Cardiac muscle cell (in vitro differentiated cells and primary cell): ENCODE measurements around the gene ZNF574. TPM values are rescaled to one million over a fixed set of nuclear protein-coding genes. Genes with fewer than 3 reads are reported as not detected.
A peak's percentile ranks its signal among the peaks of the same experiment; 100 is the strongest.
"Not testable (repeated sequence)": the region's sequence is repeated elsewhere in the genome, so short reads cannot be mapped to it uniquely, and the experiment has no call there.

Source experiments
- DNase-seq, 2 donors: peaks; one replicate each; pipeline versions ENCODE4 v3.0.0 to v3.0.0-alpha.2; 2010 to 2017; ENCODE audit warnings: low read depth in 1 of 2, low spot score in 1 of 2
- H3K27ac ChIP-seq: fragments of 200-600 bp; sonication (generic); 2 replicates; pipeline ENCODE4 v1.5.1; 2016
- H3K27me3 ChIP-seq: fragments of 200-600 bp; sonication (generic); 2 replicates; pipeline ENCODE4 v1.6.0; 2016; ENCODE audit warnings: control low read depth
- H3K36me3 ChIP-seq: fragments of 200-600 bp; sonication (generic); 2 replicates; pipeline ENCODE4 v1.5.1; 2016; ENCODE audit warnings: control low read depth
- H3K4me1 ChIP-seq: fragments of 200-600 bp; sonication (generic); 2 replicates; pipeline ENCODE4 v1.8.1; 2017; ENCODE audit warnings: low read depth, mild to moderate bottlenecking, mixed run types
- H3K4me3 ChIP-seq: fragments of 200-600 bp; sonication (generic); 2 replicates; pipeline ENCODE4 v1.5.1; 2016; ENCODE audit warnings: mild to moderate bottlenecking
- H3K9me3 ChIP-seq: fragments of 200-600 bp; sonication (generic); 2 replicates; pipeline ENCODE4 v1.5.1; 2017; ENCODE audit warnings: low read depth, mild to moderate bottlenecking, control low read depth
- CTCF ChIP-seq: IDR thresholded peaks from 2 replicates; pipeline ENCODE4 v1.5.1; 2012; ENCODE audit warnings: low read depth, mild to moderate bottlenecking, low read length
- polyA plus RNA-seq: library from polyadenylated mRNA; unstranded; fragments of >200 nt; fragmentation: Nextera tagmentation; extraction: Ambion mirVana; gene quantifications from 2 replicates; pipeline ENCODE4 v1.2.1, GENCODE V29; 2016
- total RNA-seq: library from RNA; depleted of rRNA; stranded (reverse); fragments of >200 nt; gene quantifications from 2 replicates; pipeline ENCODE4 v1.2.3, GENCODE V29; 2016

ZNF574 gene
- total and polyA plus RNA-seq, 2 experiments from 2014 or later, result 23.9 to 36.2 TPM

DNA sequence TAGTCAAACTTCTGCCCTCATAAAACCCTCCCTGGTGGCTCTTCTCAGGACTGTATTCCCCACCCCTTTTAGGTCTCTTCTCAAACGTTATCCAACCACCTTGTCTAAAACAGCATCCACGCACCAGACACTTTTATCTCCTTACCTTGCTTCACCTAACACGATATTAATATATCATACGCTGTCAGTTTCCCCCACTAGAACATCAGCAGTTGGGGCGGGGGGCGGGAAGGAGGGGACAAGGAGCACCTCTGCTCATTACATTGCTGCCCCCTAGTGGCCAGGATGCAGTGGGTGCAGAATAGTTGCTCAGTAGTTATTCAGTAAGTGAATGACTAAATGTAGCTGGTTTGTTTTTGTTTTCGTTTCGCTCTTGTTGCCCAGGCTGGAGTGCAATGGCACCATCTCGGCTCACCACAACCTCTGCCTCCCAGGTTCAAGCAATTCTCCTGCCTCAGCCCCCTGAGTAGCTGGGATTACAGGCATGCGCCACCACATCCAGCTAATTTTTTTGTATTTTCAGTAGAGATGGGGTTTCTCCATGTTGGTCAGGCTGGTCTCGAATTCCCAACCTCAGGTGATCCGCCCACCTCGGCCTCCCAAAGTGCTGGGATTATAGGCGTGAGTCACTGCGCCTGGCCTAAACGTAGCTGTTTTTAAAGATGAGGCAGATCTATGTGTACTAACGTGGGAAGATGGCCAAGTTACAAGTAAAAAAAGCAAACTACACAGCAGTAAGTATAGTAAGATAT is 41.1 kb upstream of the ZNF574 start:
- not testable (repeated sequence) for H3K4me3 ChIP-seq, H3K27ac ChIP-seq, H3K9me3 ChIP-seq, H3K4me1 ChIP-seq, H3K27me3 ChIP-seq, H3K36me3 ChIP-seq
- TF ChIP-seq CTCF, result peak; percentile 87
- peak; percentile 73 to 75 for DNase-seq

DNA sequence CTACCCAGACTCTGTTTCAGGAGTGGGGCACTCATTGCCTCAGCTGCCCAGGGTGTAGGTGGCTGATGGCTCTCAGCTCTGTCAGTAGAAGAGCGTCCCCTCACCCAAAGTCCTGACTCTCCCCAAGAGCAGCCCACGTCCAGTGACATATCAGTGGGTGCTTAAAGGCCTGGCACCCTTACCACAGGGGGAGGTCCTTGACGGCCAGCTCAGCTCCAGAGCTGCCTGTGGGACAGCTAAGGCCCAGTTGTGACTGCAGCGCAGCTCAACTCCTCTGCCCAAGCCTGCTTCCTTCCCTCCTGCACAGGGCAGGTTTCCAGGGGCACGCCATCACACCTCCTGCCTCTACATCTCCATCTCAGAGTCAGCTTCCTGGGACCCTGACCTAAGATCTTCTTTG is 38.3 kb upstream of the ZNF574 start:
- no peak for TF ChIP-seq CTCF
- no peak overlapping the region for H3K4me3 ChIP-seq
- H3K27ac ChIP-seq, result no peak overlapping the region
- H3K4me1 ChIP-seq, result no peaks in the 10 kb centered on the region
- H3K36me3 ChIP-seq, result no peaks in the 10 kb centered on the region
- H3K9me3 ChIP-seq, result no peaks in the 10 kb centered on the region
- H3K27me3 ChIP-seq, result no peaks in the 10 kb centered on the region
- no peak for DNase-seq

GRCh38 chr19:42038666-42039065 is 37.3 kb upstream of the ZNF574 start:
- no peak for TF ChIP-seq CTCF
- no peak overlapping the region for H3K4me3 ChIP-seq
- no peak for DNase-seq
- no peaks in the 10 kb centered on the region for H3K36me3 ChIP-seq
- H3K9me3 ChIP-seq, result no peaks in the 10 kb centered on the region
- H3K4me1 ChIP-seq, result no peaks in the 10 kb centered on the region
- no peaks in the 10 kb centered on the region for H3K27me3 ChIP-seq
- H3K27ac ChIP-seq, result no peak overlapping the region

DNA sequence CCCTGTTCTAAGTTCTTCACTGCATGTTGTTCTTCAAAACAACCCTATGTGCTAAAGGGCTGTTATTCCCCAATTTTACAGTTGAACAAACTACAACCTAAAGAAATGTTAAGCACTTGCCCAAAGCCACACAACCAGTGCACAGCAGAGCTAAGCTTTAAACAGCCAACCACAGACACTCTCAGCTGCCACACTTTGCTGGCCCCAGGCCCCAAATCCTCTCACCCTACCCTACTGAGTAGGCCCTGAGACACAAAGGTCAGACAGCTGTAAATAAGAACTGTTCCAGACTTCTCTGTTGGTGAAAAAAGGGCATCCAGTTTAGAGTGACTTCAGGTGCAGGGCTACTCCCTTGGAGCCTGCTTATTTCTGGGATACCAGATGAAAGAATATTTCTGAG is 35.9 kb upstream of the ZNF574 start:
- H3K27ac ChIP-seq, result no peak overlapping the region
- H3K36me3 ChIP-seq, result no peaks in the 10 kb centered on the region
- no peak for TF ChIP-seq CTCF
- no peak for DNase-seq
- no peak overlapping the region for H3K4me3 ChIP-seq
- H3K4me1 ChIP-seq, result no peaks in the 10 kb centered on the region
- no peaks in the 10 kb centered on the region for H3K27me3 ChIP-seq
- H3K9me3 ChIP-seq, result no peaks in the 10 kb centered on the region

- not testable (repeated sequence) for H3K4me1 ChIP-seq, H3K36me3 ChIP-seq, H3K27me3 ChIP-seq, H3K4me3 ChIP-seq, DNase-seq, H3K27ac ChIP-seq, H3K9me3 ChIP-seq
Observed at GRCh38 chr19:42040491-42040890, 35.5 kb upstream of the ZNF574 start.

DNA sequence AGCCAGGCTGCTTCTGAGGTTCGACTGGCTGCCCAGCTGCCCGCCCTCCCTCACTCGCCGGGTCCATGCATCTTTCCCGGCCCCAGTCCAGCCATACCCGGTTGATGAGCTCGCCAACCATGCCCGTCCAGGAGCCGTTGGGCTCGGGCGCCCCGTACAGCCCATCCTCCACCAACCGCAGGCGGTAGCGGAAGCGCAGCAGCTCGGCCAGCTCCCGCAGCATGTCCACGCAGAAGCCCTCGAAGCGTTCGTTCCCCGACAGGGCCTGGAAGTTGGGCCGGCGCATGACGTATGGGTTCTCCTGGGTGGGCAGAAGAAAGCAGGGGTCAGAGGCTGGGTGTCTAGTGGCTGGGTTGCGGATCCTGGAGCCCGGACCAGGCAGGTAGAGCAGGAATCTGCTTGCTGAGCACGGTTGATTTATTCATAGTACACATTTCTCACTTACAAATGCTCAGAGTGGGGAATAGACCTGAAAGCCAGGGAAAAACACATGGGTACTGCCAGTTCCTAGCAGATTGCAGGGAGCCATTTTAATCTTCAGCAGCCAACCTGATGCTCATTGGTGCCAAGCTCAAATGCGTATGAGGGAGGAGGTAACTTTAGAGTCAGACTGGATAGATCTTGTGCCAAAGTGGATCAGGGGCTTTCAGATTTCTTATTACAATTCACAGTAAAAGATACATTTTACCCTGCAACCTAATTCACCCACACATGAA is 33.4 kb upstream of the ZNF574 start:
- H3K4me3 ChIP-seq, result no peak overlapping the region
- no peaks in the 10 kb centered on the region for H3K36me3 ChIP-seq
- no peak for TF ChIP-seq CTCF
- no peak overlapping the region for H3K27ac ChIP-seq
- no peaks in the 10 kb centered on the region for H3K9me3 ChIP-seq
- DNase-seq, result no peak
- no peaks in the 10 kb centered on the region for H3K4me1 ChIP-seq
- no peaks in the 10 kb centered on the region for H3K27me3 ChIP-seq
